Osteoblast (primary cell): ENCODE measurements around the gene KCNS3. TPM values are rescaled to one million over a fixed set of nuclear protein-coding genes. Genes with fewer than 3 reads are reported as not detected.

Experiments used
- DNase-seq: peaks from one replicate; pipeline ENCODE4 v3.0.0; 2011; ENCODE audit warnings: low spot score, mixed read lengths; ENCODE audit not compliant: insufficient read length; ENCODE audit errors: missing footprints
- H2AFZ ChIP-seq: 2 replicates; pipeline ENCODE4 v1.6.0; 2011; ENCODE audit warnings: mild to moderate bottlenecking, low read length
- H3K27ac ChIP-seq: 2 replicates; pipeline ENCODE4 v1.5.1; 2011; ENCODE audit warnings: mild to moderate bottlenecking, low read depth, low read length, moderate library complexity
- H3K27me3 ChIP-seq: 2 replicates; pipeline ENCODE4 v1.6.0; 2012; ENCODE audit warnings: mild to moderate bottlenecking, control low read depth, inconsistent platforms, low read length, moderate library complexity; ENCODE audit not compliant: insufficient read depth
- H3K36me3 ChIP-seq: 2 replicates; pipeline ENCODE4 v1.5.1; 2011; ENCODE audit warnings: mild to moderate bottlenecking, low read length, control low read depth, moderate library complexity; ENCODE audit not compliant: insufficient read depth
- H3K4me1 ChIP-seq: 2 replicates; pipeline ENCODE4 v1.5.1; 2011; ENCODE audit warnings: mild to moderate bottlenecking, low read length, control low read depth, moderate library complexity; ENCODE audit not compliant: insufficient read depth
- H3K4me2 ChIP-seq: 2 replicates; pipeline ENCODE4 v1.6.0; 2011; ENCODE audit warnings: mild to moderate bottlenecking, low read length; ENCODE audit not compliant: insufficient read depth
- H3K4me3 ChIP-seq: fragments of 200-600 bp; sonication (generic); 3 replicates; pipeline ENCODE4 v1.5.1; 2012; ENCODE audit warnings: mild to moderate bottlenecking, low read length, inconsistent platforms; ENCODE audit not compliant: insufficient read depth
- H3K79me2 ChIP-seq: 2 replicates; pipeline ENCODE4 v1.6.0; 2012; ENCODE audit warnings: mild to moderate bottlenecking, low read length, control low read depth, inconsistent platforms; ENCODE audit not compliant: insufficient read depth
- H3K9me3 ChIP-seq: 2 replicates; pipeline ENCODE4 v1.5.1; 2011; ENCODE audit warnings: low read depth, low read length, control low read depth
- H4K20me1 ChIP-seq: 2 replicates; pipeline ENCODE4 v1.6.0; 2012; ENCODE audit warnings: mild to moderate bottlenecking, low read length, control low read depth; ENCODE audit not compliant: insufficient read depth
- CTCF ChIP-seq: IDR thresholded peaks from 2 replicates; pipeline ENCODE4 v1.5.1; 2011; ENCODE audit warnings: mild to moderate bottlenecking, low read depth, low read length, moderate library complexity; ENCODE audit errors: extremely low read depth
- total RNA-seq: library from RNA; depleted of rRNA; stranded (reverse); fragments of >200 nt; gene quantifications from 2 replicates; pipeline ENCODE4 v1.2.3, GENCODE V29; 2012

KCNS3 gene
- total RNA-seq, 1 donor: 1.8 TPM

GRCh38 chr2:17847236-17847635, 31.2 kb upstream of the KCNS3 start:
- TF ChIP-seq CTCF: no peak
- DNase-seq: no peak
- H3K9me3 ChIP-seq: no peaks in the 10 kb centered on the region
- no peak overlapping the region for H3K4me2 ChIP-seq
- H3K27ac ChIP-seq: no peak overlapping the region
- no peak overlapping the region for H3K4me3 ChIP-seq
- H3K36me3 ChIP-seq: no peaks in the 10 kb centered on the region
- H3K79me2 ChIP-seq: no peaks in the 10 kb centered on the region
- no peaks in the 10 kb centered on the region for H3K4me1 ChIP-seq
- no peaks in the 10 kb centered on the region for H4K20me1 ChIP-seq
- no peak overlapping the region for H2AFZ ChIP-seq
- no peaks in the 10 kb centered on the region for H3K27me3 ChIP-seq

- Histone ChIP-seq H3K4me1 (no peaks in the 10 kb centered on the region), H3K4me3 (no peak overlapping the region), H3K4me2 (no peak overlapping the region), H3K9me3 (no peaks in the 10 kb centered on the region), H3K27me3 (no peaks in the 10 kb centered on the region), H3K79me2 (no peaks in the 10 kb centered on the region), H4K20me1 (no peaks in the 10 kb centered on the region), H3K27ac (no peak overlapping the region), H2AFZ (no peak overlapping the region), H3K36me3 (no peaks in the 10 kb centered on the region)
- TF ChIP-seq CTCF: no peak
- no peak for DNase-seq
Measured at GRCh38 chr2:17849275-17849674, 29.2 kb upstream of the KCNS3 start.

- TF ChIP-seq CTCF: no peak
- Histone ChIP-seq H3K79me2 (no peaks in the 10 kb centered on the region), H3K4me3 (no peak overlapping the region), H3K27ac (no peak overlapping the region), H3K27me3 (no peaks in the 10 kb centered on the region), H3K36me3 (no peaks in the 10 kb centered on the region), H2AFZ (no peak overlapping the region), H3K4me1 (no peaks in the 10 kb centered on the region), H3K4me2 (no peak overlapping the region), H3K9me3 (no peaks in the 10 kb centered on the region), H4K20me1 (no peaks in the 10 kb centered on the region)
- DNase-seq: no peak
Measured at GRCh38 chr2:17850151-17850550, 28.3 kb upstream of the KCNS3 start.

GRCh38 chr2:17851731-17852585, 26.5 kb upstream of the KCNS3 start:
- no peak overlapping the region for H3K4me2 ChIP-seq

More at GRCh38 chr2:17851731-17852585, 26.5 kb upstream of the KCNS3 start:
- no peaks in the 10 kb centered on the region for H3K79me2 ChIP-seq
- DNase-seq: peak; percentile 85
- H3K4me3 ChIP-seq: no peak overlapping the region
- H3K9me3 ChIP-seq: no peaks in the 10 kb centered on the region
- no peak overlapping the region for H3K27ac ChIP-seq
- H3K27me3 ChIP-seq: no peaks in the 10 kb centered on the region
- peak; percentile 98 for TF ChIP-seq CTCF
- H2AFZ ChIP-seq: no peak overlapping the region
- no peaks in the 10 kb centered on the region for H3K36me3 ChIP-seq
- H4K20me1 ChIP-seq: no peaks in the 10 kb centered on the region
- no peaks in the 10 kb centered on the region for H3K4me1 ChIP-seq
